Neutrophil (primary cell): ENCODE data around the gene KHDC4.

Source experiments
- H3K27ac ChIP-seq: fragments of 200-600 bp; sonication (generic); 2 replicates; pipeline ENCODE4 v1.5.1; 2016; ENCODE audit warnings: mild to moderate bottlenecking, moderate library complexity
- H3K27me3 ChIP-seq: fragments of 200-600 bp; sonication (generic); 2 replicates; pipeline ENCODE4 v1.6.0; 2016; ENCODE audit warnings: mild to moderate bottlenecking
- H3K36me3 ChIP-seq: fragments of 200-600 bp; sonication (generic); 2 replicates; pipeline ENCODE4 v1.5.1; 2017
- H3K4me1 ChIP-seq, 2 experiments: fragments of 200-600 bp in 1 of 2; sonication (generic) in 1 of 2; 1 replicate in 1 of 2; 2 replicates in 1 of 2; pipeline versions ENCODE4 v1.5.1 to v1.6.1; 2013 to 2016; ENCODE audit warnings: low read depth in 1 of 2, low read length in 1 of 2, mild to moderate bottlenecking in 1 of 2, moderate library complexity in 1 of 2; ENCODE audit not compliant: control insufficient read depth in 1 of 2, insufficient read depth in 1 of 2
- H3K4me3 ChIP-seq, 2 experiments: fragments of 200-600 bp in 1 of 2; sonication (generic) in 1 of 2; 1 replicate in 1 of 2; 2 replicates in 1 of 2; pipeline ENCODE4 v1.5.1; 2013 to 2016; ENCODE audit warnings: low read depth in 1 of 2, low read length in 1 of 2, mild to moderate bottlenecking in 1 of 2, moderate library complexity in 1 of 2
- H3K9me3 ChIP-seq: fragments of 200-600 bp; sonication (generic); 2 replicates; pipeline ENCODE4 v1.5.1; 2016
- CTCF ChIP-seq: fragments of 200-600 bp; sonication (generic); IDR thresholded peaks from 2 replicates; pipeline ENCODE4 v1.5.1; 2016; ENCODE audit warnings: antibody characterized with exemption

The KHDC4 gene

GRCh38 chr1:155893389-155894142, 40.6 kb downstream of the KHDC4 start:
- Histone ChIP-seq H3K4me3 (no peak overlapping the region), H3K4me1 (no peaks in the 10 kb centered on the region), H3K36me3 (peaks cover 28% of the 10 kb centered on the region), H3K27ac (no peak overlapping the region), H3K27me3 (no peaks in the 10 kb centered on the region), H3K9me3 (no peaks in the 10 kb centered on the region)
- TF ChIP-seq CTCF = no peak

DNA sequence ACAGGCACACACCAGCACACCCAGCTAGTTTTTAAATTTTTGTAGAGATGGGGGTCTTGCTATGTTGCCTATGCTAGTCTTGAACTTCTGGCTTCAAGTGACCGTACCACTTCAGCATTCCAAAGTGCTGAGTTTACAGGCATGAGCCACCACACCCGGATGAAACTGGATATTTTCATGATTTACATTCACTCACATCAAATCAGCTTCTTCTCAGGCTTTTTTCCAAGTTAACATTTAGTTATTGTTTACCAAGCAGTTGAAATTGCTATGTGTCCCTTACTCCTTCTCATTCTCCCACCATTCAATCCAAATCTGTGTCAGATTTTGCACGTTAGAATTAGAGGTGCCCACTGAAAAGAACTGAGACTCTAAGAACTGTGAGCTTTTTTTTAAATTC, 41.4 kb downstream of the KHDC4 start:
- H3K9me3 ChIP-seq = no peaks in the 10 kb centered on the region
- H3K4me1 ChIP-seq = no peaks in the 10 kb centered on the region
- TF ChIP-seq CTCF = no peak
- no peaks in the 10 kb centered on the region for H3K27me3 ChIP-seq
- H3K27ac ChIP-seq = no peak overlapping the region
- H3K4me3 ChIP-seq = no peak overlapping the region
- peaks cover 22% of the 10 kb centered on the region for H3K36me3 ChIP-seq

DNA sequence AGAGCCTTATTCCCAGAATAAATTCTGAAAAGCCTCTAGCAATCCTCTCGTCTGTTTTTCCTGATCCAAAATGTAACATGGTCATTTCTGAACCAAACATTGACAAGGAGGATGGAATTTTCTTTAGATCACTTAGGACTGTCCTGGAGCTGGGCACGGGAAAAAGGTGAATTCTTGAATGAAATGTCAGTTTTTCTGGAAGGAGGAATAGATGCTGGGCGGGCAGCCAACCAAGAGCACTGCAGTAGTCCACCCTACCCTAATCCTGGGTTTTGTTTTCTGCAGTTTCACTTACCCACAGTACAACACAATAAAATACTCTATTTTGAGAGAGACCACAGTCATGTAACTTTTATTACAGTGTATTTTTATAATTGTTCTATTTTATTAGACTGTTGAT, 44.0 kb downstream of the KHDC4 start:
- TF ChIP-seq CTCF = no peak
- no peak overlapping the region for H3K4me3 ChIP-seq
- no peaks in the 10 kb centered on the region for H3K4me1 ChIP-seq
- H3K27ac ChIP-seq = no peak overlapping the region
- no peaks in the 10 kb centered on the region for H3K27me3 ChIP-seq
- H3K9me3 ChIP-seq = no peaks in the 10 kb centered on the region
- H3K36me3 ChIP-seq = no peaks in the 10 kb centered on the region

DNA sequence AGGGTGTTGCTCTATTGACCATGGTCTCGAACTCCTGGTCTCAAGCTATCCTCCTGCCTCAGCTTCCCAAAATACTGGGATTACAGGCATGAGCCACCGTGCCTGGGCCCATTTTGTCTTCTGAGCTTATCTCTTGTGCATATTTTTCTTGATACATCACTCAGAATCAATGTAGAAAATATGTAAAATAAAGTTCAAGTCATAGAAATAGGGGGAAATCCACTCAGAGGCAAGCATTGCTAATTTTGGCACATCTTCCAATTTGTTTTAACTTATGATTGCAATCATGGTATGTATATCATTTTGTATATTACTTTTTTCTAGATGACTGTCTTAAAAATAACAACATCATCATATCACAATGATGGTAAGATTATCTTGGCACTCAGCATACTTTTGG, 44.6 kb downstream of the KHDC4 start:
- Histone ChIP-seq H3K27ac (no peak overlapping the region), H3K4me1 (no peaks in the 10 kb centered on the region), H3K9me3 (no peaks in the 10 kb centered on the region), H3K4me3 (no peak overlapping the region), H3K36me3 (no peaks in the 10 kb centered on the region), H3K27me3 (no peaks in the 10 kb centered on the region)
- no peak for TF ChIP-seq CTCF

- no peaks in the 10 kb centered on the region for H3K27me3 ChIP-seq
- no peak overlapping the region for H3K27ac ChIP-seq
- no peaks in the 10 kb centered on the region for H3K9me3 ChIP-seq
- H3K4me3 ChIP-seq = no peak overlapping the region
- no peaks in the 10 kb centered on the region for H3K4me1 ChIP-seq
- TF ChIP-seq CTCF = no peak
- no peaks in the 10 kb centered on the region for H3K36me3 ChIP-seq
Observed at GRCh38 chr1:155888481-155888880, 45.7 kb downstream of the KHDC4 start.
